HEK293T (cell line): Measurements from ENCODE around the gene SNCA.

Experiments
- BHLHE40 ChIP-seq: fragments of 450-650 bp; IDR thresholded peaks from 2 replicates; pipeline ENCODE4 v1.6.1; 2016; ENCODE audit warnings: mild to moderate bottlenecking, moderate library complexity, borderline replicate concordance
- ELF4 ChIP-seq: fragments of 450-650 bp; IDR thresholded peaks from 2 replicates; pipeline ENCODE4 v1.6.1; 2017; ENCODE audit warnings: antibody characterized with exemption
- FOXA1 ChIP-seq: fragments of 450-650 bp; IDR thresholded peaks from 2 replicates; pipeline ENCODE4 v1.6.1; 2016; ENCODE audit warnings: mild to moderate bottlenecking
- FOXK2 ChIP-seq: fragments of 450-650 bp; IDR thresholded peaks from 2 replicates; pipeline ENCODE4 v1.6.1; 2016; ENCODE audit warnings: mild to moderate bottlenecking
- FOXM1 ChIP-seq: fragments of 450-650 bp; IDR thresholded peaks from 2 replicates; pipeline ENCODE4 v1.6.1; 2017; ENCODE audit warnings: mild to moderate bottlenecking, borderline replicate concordance
- HDGF ChIP-seq: fragments of 450-650 bp; IDR thresholded peaks from 2 replicates; pipeline ENCODE4 v1.6.1; 2017; ENCODE audit warnings: antibody characterized with exemption, borderline replicate concordance
- SP1 ChIP-seq: fragments of 450-650 bp; IDR thresholded peaks from 2 replicates; pipeline ENCODE4 v1.6.1; 2017
- ZNF384 ChIP-seq: fragments of 450-650 bp; IDR thresholded peaks from 2 replicates; pipeline ENCODE4 v1.6.1; 2016
- TF ChIP-seq, protein P1 (sequence below): fragments of 450-650 bp; IDR thresholded peaks from 2 replicates; pipeline ENCODE4 v1.6.1; 2016

DNA sequence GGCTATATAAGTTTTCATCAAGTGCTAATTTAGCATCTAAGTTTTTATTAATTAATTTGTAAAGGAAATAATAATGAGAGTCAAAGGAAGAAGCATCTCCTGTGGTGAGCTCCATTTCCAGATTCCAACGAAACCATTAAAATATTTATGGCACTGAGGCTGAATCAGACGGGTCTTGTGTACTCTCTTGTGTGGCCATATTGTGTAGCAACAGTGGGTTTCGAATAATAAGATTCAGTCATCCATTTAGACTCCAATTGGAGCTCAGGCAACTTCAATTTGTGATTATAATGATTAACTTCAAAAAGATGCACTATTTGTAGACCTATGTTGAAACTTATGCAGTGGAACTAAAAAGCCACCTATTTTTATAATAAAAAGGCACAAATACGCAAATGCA is 82.4 kb downstream of the SNCA start:
- TF ChIP-seq HDGF (no peak), BHLHE40 (no peak), ELF4 (no peak), ZNF384 (no peak), FOXA1 (no peak), FOXM1 (no peak), SP1 (no peak), FOXK2 (no peak)
- TF ChIP-seq, protein P1, sequence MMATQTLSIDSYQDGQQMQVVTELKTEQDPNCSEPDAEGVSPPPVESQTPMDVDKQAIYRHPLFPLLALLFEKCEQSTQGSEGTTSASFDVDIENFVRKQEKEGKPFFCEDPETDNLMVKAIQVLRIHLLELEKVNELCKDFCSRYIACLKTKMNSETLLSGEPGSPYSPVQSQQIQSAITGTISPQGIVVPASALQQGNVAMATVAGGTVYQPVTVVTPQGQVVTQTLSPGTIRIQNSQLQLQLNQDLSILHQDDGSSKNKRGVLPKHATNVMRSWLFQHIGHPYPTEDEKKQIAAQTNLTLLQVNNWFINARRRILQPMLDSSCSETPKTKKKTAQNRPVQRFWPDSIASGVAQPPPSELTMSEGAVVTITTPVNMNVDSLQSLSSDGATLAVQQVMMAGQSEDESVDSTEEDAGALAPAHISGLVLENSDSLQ, result no peak
